Effector memory CD8-positive, alpha-beta T cell (primary cell): ENCODE measurements around the gene OASL.

Source experiments
- ATAC-seq: fragments of 150-1000 bp; cut with Tn5 transposase; replicated peaks from 2 replicates; pipeline ENCODE4 v1.10.0; 2021; ENCODE audit warnings: mild to moderate bottlenecking, moderate library complexity
- DNase-seq, 3 experiments: peaks; one replicate each; pipeline ENCODE4 v3.0.0; 2021
- H3K27ac Mint-ChIP-seq, 2 donors: one replicate each; pipeline ENCODE4 v1.8.0; 2022; ENCODE audit warnings: mild to moderate bottlenecking in 2 of 2, mixed read lengths in 2 of 2, moderate library complexity in 2 of 2
- H3K27me3 Mint-ChIP-seq, 2 donors: one replicate each; pipeline ENCODE4 v1.8.0; 2022; ENCODE audit warnings: mixed read lengths in 2 of 2
- H3K36me3 Mint-ChIP-seq: one replicate; pipeline ENCODE4 v1.8.0; 2022; ENCODE audit warnings: mild to moderate bottlenecking, moderate library complexity, mixed read lengths; ENCODE audit not compliant: insufficient read depth
- H3K4me1 Mint-ChIP-seq, 2 donors: one replicate each; pipeline ENCODE4 v1.8.0; 2022; ENCODE audit warnings: low read depth in 2 of 2, mixed read lengths in 2 of 2
- H3K4me3 Mint-ChIP-seq, 2 donors: one replicate each; pipeline ENCODE4 v1.8.0; 2022; ENCODE audit warnings: mild to moderate bottlenecking in 2 of 2, mixed read lengths in 2 of 2, moderate library complexity in 2 of 2
- H3K9me3 Mint-ChIP-seq, 2 donors: one replicate each; pipeline ENCODE4 v1.8.0; 2022; ENCODE audit warnings: mixed read lengths in 2 of 2

Gene OASL

GRCh38 chr12:120984351-120984898, 54.6 kb downstream of the OASL start:
- DNase-seq, result no peak
- no peaks in the 10 kb centered on the region for H3K36me3 Mint-ChIP-seq
- no peaks in the 10 kb centered on the region for H3K4me1 Mint-ChIP-seq
- H3K27ac Mint-ChIP-seq, result no peak overlapping the region
- no peak for ATAC-seq
- no peak overlapping the region for H3K4me3 Mint-ChIP-seq
- peaks cover 0 to 30% of the 10 kb centered on the region in 2 donors for H3K27me3 Mint-ChIP-seq
- H3K9me3 Mint-ChIP-seq, result no peaks in the 10 kb centered on the region

DNA sequence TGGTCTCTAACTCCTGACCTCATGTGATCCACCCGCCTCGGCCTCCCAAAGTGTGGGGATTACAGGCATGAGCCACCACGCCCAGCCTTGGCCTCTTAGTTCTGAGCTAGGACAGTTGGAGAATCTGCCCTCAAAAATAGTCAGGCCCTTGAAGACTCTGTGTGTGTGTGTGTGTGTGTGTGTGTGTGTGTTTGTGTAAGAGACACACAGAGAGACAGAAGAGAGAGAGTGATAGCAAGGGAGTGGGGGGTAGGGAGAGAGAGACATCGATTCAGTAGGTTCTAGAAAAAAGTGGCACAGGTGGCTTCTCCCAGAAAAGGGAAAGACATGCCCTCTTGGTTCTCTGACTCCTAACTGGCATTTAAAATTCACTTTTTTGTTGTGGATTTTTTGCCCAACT, 55.3 kb downstream of the OASL start:
- H3K9me3 Mint-ChIP-seq, result no peaks in the 10 kb centered on the region
- DNase-seq (no peak), ATAC-seq (no peak)
- no peak overlapping the region for H3K27ac Mint-ChIP-seq
- H3K4me1 Mint-ChIP-seq, result no peaks in the 10 kb centered on the region
- H3K27me3 Mint-ChIP-seq, result peaks cover 0 to 23% of the 10 kb centered on the region in 2 donors
- no peak overlapping the region for H3K4me3 Mint-ChIP-seq
- no peaks in the 10 kb centered on the region for H3K36me3 Mint-ChIP-seq

DNA sequence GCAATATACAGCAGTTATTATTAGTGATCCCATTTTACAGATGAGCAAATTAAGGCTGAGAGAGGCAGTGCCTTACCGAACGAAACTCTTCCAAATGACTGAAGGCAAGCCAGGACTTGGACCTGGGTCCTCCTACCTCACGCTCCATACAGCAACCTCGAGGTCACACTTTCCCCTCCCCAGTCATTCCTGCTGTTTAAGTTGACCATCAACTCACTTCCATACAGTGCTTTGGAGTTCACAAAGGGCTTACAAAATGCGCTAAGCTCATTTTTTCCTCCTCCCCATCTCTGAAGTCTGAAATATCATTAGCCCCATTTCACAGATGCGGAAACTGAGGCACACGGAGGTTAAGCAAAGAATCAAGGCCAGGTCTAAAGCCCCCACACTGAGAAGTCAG, 56.4 kb downstream of the OASL start:
- H3K27me3 Mint-ChIP-seq, result peaks cover 0 to 13% of the 10 kb centered on the region in 2 donors
- no peak overlapping the region for H3K27ac Mint-ChIP-seq
- no peak for ATAC-seq
- H3K4me3 Mint-ChIP-seq, result no peak overlapping the region
- H3K9me3 Mint-ChIP-seq, result no peaks in the 10 kb centered on the region
- no peak for DNase-seq
- H3K36me3 Mint-ChIP-seq, result no peaks in the 10 kb centered on the region
- H3K4me1 Mint-ChIP-seq, result no peaks in the 10 kb centered on the region

DNA sequence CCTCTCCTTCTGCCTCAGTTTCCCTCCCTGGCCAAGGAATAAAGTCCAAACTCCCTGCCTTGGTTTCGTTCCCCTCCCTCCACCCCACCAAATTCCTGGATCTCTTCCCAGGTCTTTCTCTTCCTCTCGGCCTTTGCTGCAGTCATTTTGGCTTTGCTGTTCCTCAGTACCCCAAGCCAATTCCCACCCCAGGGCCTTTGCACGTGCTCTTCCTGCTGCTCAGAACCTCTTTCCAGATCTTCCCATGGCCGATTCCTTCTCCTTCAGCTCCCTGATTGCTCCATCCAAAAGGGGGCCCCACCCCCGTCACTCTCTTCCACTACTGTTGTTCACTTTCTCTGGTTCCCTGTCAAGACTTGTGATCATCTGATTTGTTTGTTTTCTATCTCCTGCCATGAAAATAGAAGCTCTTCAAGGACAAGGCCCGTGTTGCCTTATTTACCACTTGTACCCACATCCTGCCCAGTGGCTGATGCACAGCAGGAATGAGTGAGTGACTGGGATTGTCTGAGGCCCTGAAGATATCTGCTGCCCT, 57.6 kb downstream of the OASL start:
- Mint-ChIP-seq H3K4me1 (no peaks in the 10 kb centered on the region), H3K9me3 (no peaks in the 10 kb centered on the region), H3K27ac (no peak overlapping the region), H3K36me3 (no peaks in the 10 kb centered on the region), H3K4me3 (no peak overlapping the region), H3K27me3 (peaks cover 0 to 13% of the 10 kb centered on the region in 2 donors)
- DNase-seq (no peak), ATAC-seq (no peak)

DNA sequence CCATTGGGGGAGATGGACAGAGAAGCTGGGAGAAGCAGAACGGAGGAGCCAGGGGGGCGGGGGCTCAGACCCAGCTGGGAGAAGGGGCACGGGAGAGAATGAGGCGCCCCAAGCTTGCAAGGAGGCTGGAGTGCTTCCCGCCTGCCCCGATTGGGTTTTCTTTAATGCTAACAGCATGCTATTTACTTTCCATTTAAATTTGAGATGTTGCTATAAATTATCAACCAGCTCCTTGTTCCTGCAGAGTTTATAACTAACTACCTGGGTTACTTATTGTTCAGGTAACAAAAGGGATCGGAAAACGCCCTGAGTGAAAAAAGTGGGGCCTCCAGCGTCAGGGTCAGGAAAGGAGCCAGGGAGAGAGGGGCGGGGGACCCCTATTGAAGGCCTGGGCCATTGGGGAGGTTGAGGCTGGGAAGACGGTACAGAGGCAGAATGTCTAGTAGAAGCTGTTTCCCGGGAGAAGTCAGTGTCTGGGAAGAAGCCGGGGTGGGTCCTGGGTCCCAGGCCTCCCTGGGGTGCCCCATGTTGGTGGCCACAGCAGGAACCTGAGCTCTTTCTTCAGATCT, 58.2 kb downstream of the OASL start:
- H3K27ac Mint-ChIP-seq, result no peak overlapping the region
- peaks cover 0 to 13% of the 10 kb centered on the region in 2 donors for H3K27me3 Mint-ChIP-seq
- H3K4me3 Mint-ChIP-seq, result no peak overlapping the region
- H3K9me3 Mint-ChIP-seq, result no peaks in the 10 kb centered on the region
- H3K36me3 Mint-ChIP-seq, result no peaks in the 10 kb centered on the region
- H3K4me1 Mint-ChIP-seq, result no peaks in the 10 kb centered on the region
- no peak for DNase-seq
- no peak for ATAC-seq

- peaks cover 0 to 13% of the 10 kb centered on the region in 2 donors for H3K27me3 Mint-ChIP-seq
- H3K36me3 Mint-ChIP-seq, result no peaks in the 10 kb centered on the region
- ATAC-seq (no peak), DNase-seq (no peak)
- H3K27ac Mint-ChIP-seq, result no peak overlapping the region
- H3K4me1 Mint-ChIP-seq, result no peaks in the 10 kb centered on the region
- no peak overlapping the region for H3K4me3 Mint-ChIP-seq
- H3K9me3 Mint-ChIP-seq, result no peaks in the 10 kb centered on the region
Observed at GRCh38 chr12:120979862-120980696, 59.0 kb downstream of the OASL start.

GRCh38 chr12:120979220-120979861, 59.7 kb downstream of the OASL start:
- no peak for DNase-seq
- H3K4me3 Mint-ChIP-seq, result no peak overlapping the region
- no peak for ATAC-seq
- no peaks in the 10 kb centered on the region for H3K36me3 Mint-ChIP-seq
- no peak overlapping the region for H3K27ac Mint-ChIP-seq
- H3K4me1 Mint-ChIP-seq, result no peaks in the 10 kb centered on the region
- no peaks in the 10 kb centered on the region for H3K9me3 Mint-ChIP-seq
- H3K27me3 Mint-ChIP-seq, result peaks cover 0 to 13% of the 10 kb centered on the region in 2 donors

DNA sequence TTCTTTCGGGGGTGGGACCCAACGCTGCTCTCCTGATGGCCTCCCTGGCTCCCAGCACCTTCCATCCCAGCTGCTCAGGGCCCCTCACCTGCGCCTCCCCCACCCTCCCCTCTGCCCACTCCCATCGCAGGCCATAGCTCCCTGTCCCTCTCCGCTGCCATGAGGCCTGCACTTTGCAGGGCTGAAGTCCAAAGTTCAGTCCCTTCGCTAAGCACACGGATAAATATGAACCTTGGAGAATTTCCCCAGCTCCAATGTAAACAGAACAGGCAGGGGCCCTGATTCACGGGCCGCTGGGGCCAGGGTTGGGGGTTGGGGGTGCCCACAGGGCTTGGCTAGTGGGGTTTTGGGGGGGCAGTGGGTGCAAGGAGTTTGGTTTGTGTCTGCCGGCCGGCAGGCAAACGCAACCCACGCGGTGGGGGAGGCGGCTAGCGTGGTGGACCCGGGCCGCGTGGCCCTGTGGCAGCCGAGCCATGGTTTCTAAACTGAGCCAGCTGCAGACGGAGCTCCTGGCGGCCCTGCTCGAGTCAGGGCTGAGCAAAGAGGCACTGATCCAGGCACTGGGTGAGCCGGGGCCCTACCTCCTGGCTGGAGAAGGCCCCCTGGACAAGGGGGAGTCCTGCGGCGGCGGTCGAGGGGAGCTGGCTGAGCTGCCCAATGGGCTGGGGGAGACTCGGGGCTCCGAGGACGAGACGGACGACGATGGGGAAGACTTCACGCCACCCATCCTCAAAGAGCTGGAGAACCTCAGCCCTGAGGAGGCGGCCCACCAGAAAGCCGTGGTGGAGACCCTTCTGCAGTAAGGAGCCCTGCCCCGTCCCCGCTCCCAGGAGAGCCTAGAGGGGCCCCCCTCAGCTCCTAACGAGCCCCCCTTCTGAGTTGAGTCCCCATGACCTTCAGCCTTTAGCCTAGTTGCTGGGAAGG, 60.5 kb downstream of the OASL start, which contains the start of gene HNF1A:
Gene HNF1A (plus strand): TSS at position 248 of the 924 bp plus-strand sequence. CDS start 226 bp downstream, at position 474.
- Mint-ChIP-seq H3K36me3 (no peaks in the 10 kb centered on the region), H3K9me3 (no peaks in the 10 kb centered on the region), H3K4me3 (no peak within 1 kb of the TSS), H3K4me1 (no peaks in the 10 kb centered on the region), H3K27me3 (peaks cover 0 to 13% of the 10 kb centered on the region in 2 donors), H3K27ac (no peak within 1 kb of the TSS)
- ATAC-seq, result no peak
- no peak for DNase-seq

DNA sequence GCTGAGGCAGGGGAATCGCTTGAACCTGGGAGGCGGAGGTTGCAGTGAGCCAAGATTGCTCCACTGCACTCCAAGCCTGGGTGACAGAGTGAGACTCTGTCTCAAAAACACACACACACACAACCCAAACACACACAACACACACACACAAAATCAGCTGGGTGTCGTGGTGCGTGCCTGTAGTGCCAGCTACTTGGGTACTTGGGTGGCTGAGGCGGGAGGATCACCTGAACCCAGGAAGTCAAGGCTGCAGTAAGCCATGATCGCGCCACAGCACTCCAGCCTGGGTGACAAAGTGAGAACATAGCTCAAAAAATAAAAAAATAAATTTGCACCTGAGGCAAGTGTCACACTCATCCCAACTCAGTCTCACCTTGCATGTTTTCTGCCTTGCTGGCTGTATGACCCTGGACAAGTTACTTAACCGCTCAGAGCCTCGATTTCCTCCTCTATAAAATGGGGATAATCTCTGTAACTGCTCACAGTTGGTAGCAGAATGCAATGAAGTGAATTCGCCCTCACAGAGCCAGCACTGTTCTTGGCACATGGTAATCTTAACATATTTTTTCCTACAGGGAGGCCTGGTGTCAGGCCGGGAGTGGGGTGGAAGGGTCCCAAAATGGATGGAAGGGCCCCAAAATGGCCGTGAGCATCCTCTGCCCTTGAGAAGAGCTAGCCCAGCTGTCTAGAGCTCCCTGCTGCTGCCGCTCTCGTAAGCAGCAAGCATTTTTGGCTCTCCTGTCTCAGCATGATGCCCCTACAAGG, 61.3 kb downstream of the OASL start:
- Mint-ChIP-seq H3K27me3 (peaks cover 0 to 9% of the 10 kb centered on the region in 2 donors), H3K4me1 (no peaks in the 10 kb centered on the region), H3K9me3 (no peaks in the 10 kb centered on the region), H3K36me3 (no peaks in the 10 kb centered on the region), H3K27ac (no peak overlapping the region), H3K4me3 (no peak overlapping the region)
- no peak for DNase-seq
- ATAC-seq, result no peak

- Mint-ChIP-seq H3K4me1 (peaks cover 0 to 4% of the 10 kb centered on the region in 2 donors), H3K9me3 (no peaks in the 10 kb centered on the region), H3K36me3 (no peaks in the 10 kb centered on the region), H3K27ac (no peak overlapping the region), H3K27me3 (no peaks in the 10 kb centered on the region), H3K4me3 (no peak overlapping the region)
- no peak for ATAC-seq
- no peak for DNase-seq
Observed at GRCh38 chr12:120972870-120973543, 66.0 kb downstream of the OASL start.

DNA sequence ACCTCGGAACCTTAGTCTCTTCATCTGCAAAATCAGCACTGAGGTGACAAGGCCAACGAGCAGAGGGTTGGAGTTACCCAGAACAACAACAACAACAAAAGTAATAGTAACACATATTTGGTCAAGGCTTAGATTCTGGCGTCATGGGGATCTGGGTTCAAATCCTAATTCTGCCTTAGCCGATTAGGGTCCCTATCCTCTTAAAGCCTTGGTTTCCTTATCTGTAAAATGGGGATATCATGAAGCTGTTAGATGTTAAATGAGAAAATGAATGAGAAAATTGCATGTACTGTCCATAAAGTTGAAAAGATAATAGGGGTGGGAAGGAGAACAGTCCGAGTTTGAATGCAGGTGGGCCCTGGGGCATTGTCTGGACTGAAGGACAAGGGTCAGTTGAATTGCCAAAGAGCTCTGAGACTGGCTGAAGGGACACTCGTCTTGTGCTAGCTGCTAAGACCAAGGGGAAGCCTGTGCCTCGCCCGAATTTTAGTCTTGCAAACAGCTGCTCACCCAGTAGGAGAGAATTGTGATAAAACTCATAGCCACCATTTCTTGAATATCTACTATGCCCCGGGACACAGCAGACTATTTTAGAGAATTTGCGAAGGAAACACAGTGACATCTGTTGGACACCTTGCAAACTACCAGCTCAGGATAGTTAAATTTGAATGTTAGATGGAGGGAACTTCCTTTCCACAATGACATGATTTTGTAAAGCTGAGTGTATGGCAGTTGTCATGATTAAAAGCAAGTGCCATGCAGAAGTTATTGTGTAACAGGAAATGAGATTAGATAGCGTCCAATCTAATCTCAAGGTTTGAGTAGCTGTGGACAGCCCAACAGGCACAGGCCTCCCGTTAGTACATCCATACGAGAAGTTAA, 67.5 kb downstream of the OASL start:
- DNase-seq, result peak; percentile 23 to 51 (median 35)
- H3K27ac Mint-ChIP-seq, result no peak overlapping the region
- ATAC-seq, result peak; percentile 92
- H3K9me3 Mint-ChIP-seq, result no peaks in the 10 kb centered on the region
- no peaks in the 10 kb centered on the region for H3K36me3 Mint-ChIP-seq
- peaks cover 0 to 4% of the 10 kb centered on the region in 2 donors for H3K4me1 Mint-ChIP-seq
- H3K4me3 Mint-ChIP-seq, result no peak overlapping the region
- no peaks in the 10 kb centered on the region for H3K27me3 Mint-ChIP-seq
